GM18505 (cell line): ENCODE results near the gene PPFIA2.

Experiments used
- ATAC-seq: cut with Tn5 transposase; IDR thresholded peaks from one replicate; pipeline ENCODE4 v1.9.1; 2021; ENCODE audit not compliant: unreplicated experiment
- POLR2A ChIP-seq: IDR thresholded peaks from 4 replicates; pipeline ENCODE4 v1.6.1; 2011; ENCODE audit warnings: borderline replicate concordance; ENCODE audit not compliant: insufficient read depth, insufficient read length; ENCODE audit errors: extremely low read depth

The PPFIA2 gene

DNA sequence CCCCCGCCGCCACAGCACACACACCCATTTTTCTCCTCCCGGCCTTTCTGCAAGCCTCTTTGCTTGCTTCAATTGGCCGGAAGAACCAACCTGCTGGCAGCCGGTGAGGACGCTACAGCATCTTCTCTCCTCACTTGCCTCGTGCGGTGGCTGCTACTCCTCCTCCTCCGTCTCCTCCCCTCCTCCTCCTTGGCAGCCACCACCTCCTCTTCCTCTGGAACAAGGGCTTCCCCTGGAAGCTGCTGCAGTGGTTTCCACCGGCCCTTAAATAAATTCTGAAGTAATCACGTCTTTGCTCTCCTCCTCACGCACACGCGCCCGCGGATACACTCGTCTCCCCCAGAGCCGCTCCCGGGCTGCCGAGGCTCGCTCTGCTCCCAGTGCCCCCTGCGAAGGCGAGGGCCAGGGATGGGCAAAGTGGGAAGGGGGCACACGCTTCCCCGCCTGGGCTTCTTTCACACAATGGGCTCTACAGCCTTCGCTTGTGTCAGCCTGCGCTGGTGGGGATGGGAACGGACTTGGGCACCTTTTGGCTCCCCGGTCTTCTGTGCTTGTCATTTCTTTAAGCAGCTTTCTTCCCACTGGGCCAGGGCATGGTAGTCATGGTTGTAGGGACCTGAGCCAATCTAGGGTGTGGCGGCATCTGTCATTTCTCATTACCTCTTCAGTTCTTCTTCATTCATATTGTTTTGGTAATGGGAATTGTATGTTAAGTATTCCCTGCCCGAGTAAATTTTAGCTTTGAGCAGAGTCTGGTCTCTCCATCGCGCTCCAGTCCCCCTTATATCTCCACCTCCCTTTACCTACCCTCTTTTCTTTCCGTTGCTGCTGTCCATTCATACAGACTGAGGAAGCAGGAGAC lies at the start of gene PPFIA2:
TSS of gene PPFIA2 (minus strand) at position 161 of the 862 bp plus-strand sequence.
- no peak for ATAC-seq
- no peak for TF ChIP-seq POLR2A

- ATAC-seq = no peak
- TF ChIP-seq POLR2A = no peak
Measured at GRCh38 chr12:81800298-81801148, 41.4 kb upstream of the PPFIA2 start.

DNA sequence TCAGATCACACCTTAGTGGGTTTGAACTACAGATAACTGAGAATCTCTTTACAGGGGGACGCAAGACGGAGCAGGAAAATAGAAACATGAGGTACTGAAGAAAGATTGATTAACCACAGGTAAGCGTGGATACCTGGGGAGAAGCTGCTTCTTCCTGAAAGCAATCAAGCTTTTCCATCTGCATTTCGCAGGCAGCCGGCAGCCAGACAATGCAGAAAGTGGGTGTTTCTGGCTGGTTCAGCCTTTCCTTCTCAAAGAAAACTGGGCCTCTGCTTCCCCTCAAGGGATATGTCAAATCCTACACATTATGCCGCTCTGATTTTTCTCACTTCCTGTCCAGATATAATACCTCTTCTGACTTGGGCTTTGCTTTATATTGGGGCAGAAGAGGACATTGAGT lies 39.1 kb upstream of the PPFIA2 start:
- ATAC-seq = no peak
- TF ChIP-seq POLR2A = no peak

DNA sequence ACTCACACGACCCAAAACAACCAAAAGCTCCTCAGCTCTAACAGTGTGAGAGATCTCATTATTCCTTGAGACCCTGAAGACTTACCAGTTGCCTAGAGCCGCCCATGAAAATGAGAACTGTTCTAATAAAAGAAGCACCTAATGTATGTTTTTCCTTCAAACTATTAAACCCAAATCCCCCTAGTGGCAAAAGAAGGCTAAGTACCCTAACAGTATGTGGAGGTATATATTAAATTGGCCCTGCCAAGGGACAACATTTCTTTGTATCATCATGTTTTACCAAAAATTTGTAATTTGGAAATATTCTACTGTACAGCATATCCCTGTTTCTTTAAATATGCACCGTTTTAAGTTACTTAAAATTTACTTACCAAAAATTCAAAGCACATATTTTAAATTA lies 38.0 kb upstream of the PPFIA2 start:
- TF ChIP-seq POLR2A = no peak
- peak; percentile 70 for ATAC-seq

GRCh38 chr12:81792666-81793065 lies 33.5 kb upstream of the PPFIA2 start:
- no peak for ATAC-seq
- no peak for TF ChIP-seq POLR2A

DNA sequence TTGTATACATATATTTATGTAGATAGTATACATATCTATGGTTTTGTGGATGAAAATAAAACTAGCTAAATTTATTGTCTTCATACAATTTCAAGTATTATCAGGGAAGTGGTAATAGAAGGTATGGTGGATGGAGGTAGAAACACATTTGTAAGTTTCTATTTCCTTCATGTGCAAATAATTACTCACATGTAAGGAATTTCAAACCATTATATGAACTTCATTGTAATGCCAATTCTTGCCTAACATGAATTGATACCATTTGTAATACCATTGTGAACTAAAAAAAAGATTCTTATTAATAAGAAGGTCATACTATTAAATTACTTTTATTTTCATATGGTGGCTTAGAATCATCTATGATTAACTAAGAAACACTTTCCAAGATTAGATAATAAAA lies 20.1 kb upstream of the PPFIA2 start:
- ATAC-seq = no peak
- TF ChIP-seq POLR2A = no peak

DNA sequence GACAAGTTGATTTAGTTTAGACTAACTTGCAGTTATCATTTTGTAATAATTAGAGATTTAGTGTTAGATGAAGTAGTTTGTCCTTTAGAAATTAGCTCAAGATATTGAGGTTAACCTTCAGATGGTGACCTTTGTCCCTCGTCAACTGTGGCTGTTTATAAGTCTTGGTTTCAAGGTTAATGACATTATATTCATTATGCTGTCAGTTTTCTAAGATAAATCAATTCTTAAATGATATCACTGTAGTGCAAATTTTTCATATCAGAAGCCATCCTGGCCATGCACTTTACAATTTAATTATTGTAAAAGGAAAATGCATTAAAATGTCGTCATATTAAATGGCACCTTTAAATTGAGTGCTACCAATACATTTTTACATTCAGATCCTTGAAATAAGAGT lies 19.6 kb upstream of the PPFIA2 start:
- no peak for ATAC-seq
- TF ChIP-seq POLR2A = no peak

DNA sequence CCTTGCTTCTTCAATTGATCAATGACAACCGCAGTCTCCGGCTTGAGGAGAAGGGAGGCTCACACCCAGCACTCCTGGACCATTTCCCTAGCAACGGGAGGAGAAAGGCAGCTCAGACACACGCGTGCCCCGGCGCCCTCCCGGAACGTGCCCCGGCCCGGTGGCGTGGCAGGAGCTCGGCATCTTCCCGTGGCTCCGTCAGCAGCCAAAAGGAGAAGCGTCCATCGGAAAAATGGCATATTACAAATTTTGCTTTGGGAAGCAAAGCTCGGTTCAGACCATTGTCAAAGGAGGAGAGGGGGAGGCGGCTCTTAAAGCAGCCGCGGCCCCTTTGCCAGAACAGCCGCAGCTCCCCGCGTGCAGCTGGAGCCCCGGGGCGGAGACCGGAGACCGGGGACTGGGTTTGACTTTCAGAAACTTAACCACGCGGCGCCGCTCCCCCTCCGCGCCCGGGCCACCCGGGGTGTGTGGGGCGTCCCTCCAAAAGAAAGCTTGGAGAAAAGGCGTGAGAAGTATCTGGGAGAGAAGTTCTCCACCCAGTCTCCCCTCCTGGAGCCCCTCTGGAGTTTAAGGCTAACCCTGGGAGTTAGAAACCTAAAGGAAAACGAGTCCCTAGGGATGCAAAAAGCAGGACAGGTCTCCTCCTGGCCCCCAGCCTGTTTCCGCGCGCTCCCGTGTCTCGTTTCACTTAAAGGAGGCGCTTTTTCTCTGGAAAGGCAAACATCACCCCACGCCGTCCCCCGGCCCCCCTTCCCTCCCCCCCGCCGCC lies 545 bp downstream of the PPFIA2 start:
- TF ChIP-seq POLR2A = no peak
- no peak for ATAC-seq

GRCh38 chr12:81757731-81758365 lies 1.3 kb downstream of the PPFIA2 start:
- no peak for ATAC-seq
- TF ChIP-seq POLR2A = no peak

DNA sequence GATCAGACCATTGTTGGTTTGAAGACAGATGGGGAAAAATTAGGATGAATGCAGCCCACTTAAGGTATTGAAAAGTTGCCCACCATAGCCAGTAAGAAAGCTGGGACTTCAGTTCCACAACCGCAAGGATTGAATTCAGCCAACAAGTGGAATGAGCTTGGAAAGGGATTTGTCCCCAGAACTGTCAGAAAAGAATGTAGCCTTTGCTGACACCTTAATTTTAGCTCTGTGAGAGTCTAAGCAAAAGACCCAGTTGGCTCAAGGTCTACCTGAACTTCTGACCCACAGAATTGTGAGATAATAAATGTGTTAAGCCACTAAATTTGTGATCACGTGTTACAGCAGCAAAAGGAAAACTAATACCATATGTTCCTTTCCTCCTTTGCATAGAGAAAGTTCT lies 29.4 kb downstream of the PPFIA2 start:
- ATAC-seq = no peak
- TF ChIP-seq POLR2A = no peak

DNA sequence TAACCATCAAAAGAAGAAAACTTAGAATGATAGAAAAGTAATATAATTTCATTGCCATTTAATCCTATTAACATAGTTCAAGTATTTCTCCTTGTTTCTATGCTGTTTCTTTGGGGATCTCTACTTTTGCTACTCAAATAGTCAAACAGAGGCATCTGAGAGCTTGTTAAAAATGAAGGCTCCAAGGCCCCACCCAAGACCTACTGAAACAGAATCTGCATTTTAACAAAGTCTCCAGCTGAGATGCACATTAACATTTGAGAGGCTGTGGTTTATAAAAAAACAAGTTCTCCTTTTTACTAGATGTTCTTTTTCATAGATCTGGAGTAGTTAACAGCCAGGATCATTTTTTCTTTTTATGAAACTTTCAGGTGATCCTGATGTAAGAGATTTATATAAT lies 31.8 kb downstream of the PPFIA2 start:
- no peak for ATAC-seq
- TF ChIP-seq POLR2A = no peak

- TF ChIP-seq POLR2A = no peak
- no peak for ATAC-seq
Measured at GRCh38 chr12:81726634-81727033, 32.5 kb downstream of the PPFIA2 start.

DNA sequence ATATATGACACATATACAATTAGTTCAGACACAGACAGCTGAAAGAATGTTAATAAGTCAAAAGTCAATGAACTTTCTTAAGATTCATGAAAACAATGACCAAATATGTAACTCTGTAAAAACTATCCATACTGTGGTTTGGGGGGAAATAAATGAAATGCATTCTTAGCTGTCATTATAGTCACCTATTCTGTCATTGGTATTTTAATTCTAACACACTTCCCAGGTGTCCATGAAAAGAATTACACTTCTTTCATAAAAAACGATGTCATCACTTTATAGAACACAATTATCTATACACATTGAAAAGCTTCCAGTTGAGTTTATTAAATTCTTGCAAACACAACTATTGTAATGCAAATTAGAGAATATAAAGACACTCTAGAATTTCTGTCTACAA lies 35.8 kb downstream of the PPFIA2 start:
- ATAC-seq = no peak
- TF ChIP-seq POLR2A = no peak
